Raji (cell line): Measurements from ENCODE around the gene SEMA6A.

Source experiments
- POLR2A ChIP-seq: IDR thresholded peaks from 2 replicates; pipeline ENCODE4 v1.6.1; 2011; ENCODE audit warnings: low read depth, low read length, control low read depth; ENCODE audit not compliant: insufficient read depth

The SEMA6A gene

GRCh38 chr5:116437922-116438578 is 136.6 kb downstream of the SEMA6A start:
- TF ChIP-seq POLR2A: no peak

GRCh38 chr5:116437351-116437705 is 137.3 kb downstream of the SEMA6A start:
- TF ChIP-seq POLR2A: no peak

GRCh38 chr5:116436674-116437350 is 137.8 kb downstream of the SEMA6A start:
- no peak for TF ChIP-seq POLR2A

- TF ChIP-seq POLR2A: no peak
These were observed 145.7 kb downstream of the SEMA6A start for GRCh38 chr5:116428966-116429365.

- no peak for TF ChIP-seq POLR2A
These were observed 146.2 kb downstream of the SEMA6A start for GRCh38 chr5:116428413-116428812.

- no peak for TF ChIP-seq POLR2A
These were observed 149.7 kb downstream of the SEMA6A start for GRCh38 chr5:116424951-116425350.

GRCh38 chr5:116424258-116424615 is 150.4 kb downstream of the SEMA6A start:
- TF ChIP-seq POLR2A: no peak

- TF ChIP-seq POLR2A: no peak
These were observed 150.9 kb downstream of the SEMA6A start for GRCh38 chr5:116423587-116424257.

GRCh38 chr5:116423141-116423540 is 151.5 kb downstream of the SEMA6A start:
- no peak for TF ChIP-seq POLR2A

- no peak for TF ChIP-seq POLR2A
These were observed 153.5 kb downstream of the SEMA6A start for GRCh38 chr5:116421080-116421629.

GRCh38 chr5:116420540-116420939 is 154.1 kb downstream of the SEMA6A start:
- no peak for TF ChIP-seq POLR2A

GRCh38 chr5:116419258-116419657 is 155.4 kb downstream of the SEMA6A start:
- no peak for TF ChIP-seq POLR2A

- TF ChIP-seq POLR2A: no peak
These were observed 155.8 kb downstream of the SEMA6A start for GRCh38 chr5:116418774-116419173.

GRCh38 chr5:116418016-116418415 is 156.6 kb downstream of the SEMA6A start:
- TF ChIP-seq POLR2A: no peak

GRCh38 chr5:116415989-116416388 is 158.6 kb downstream of the SEMA6A start:
- no peak for TF ChIP-seq POLR2A

- TF ChIP-seq POLR2A: no peak
These were observed 159.4 kb downstream of the SEMA6A start for GRCh38 chr5:116415182-116415581.
